HepG2 (cell line): Measurements from ENCODE around the gene NAA15. TPM values are rescaled to one million over a fixed set of nuclear protein-coding genes. Genes with fewer than 3 reads are reported as not detected.
A peak's percentile ranks its signal among the peaks of the same experiment; 100 is the strongest.

Experiments used
- JDP2 ChIP-seq: sonication (generic); formaldehyde crosslinking; IDR thresholded peaks from 2 replicates; pipeline ENCODE4 v1.8.1; 2022; ENCODE audit warnings: missing genetic modification reagents, borderline replicate concordance
- KDM2A ChIP-seq: sonication (generic); formaldehyde crosslinking; IDR thresholded peaks from 2 replicates; pipeline ENCODE4 v1.4.0; 2020; ENCODE audit warnings: low read depth, missing genetic modification reagents, borderline replicate concordance
- MTA3 ChIP-seq: sonication (generic); formaldehyde crosslinking; IDR thresholded peaks from 2 replicates; pipeline ENCODE4 v1.4.0; 2020; ENCODE audit warnings: missing genetic modification reagents
- REXO4 ChIP-seq: sonication (generic); formaldehyde crosslinking; IDR thresholded peaks from 2 replicates; pipeline ENCODE4 v1.8.0; 2022; ENCODE audit warnings: missing genetic modification reagents, mild to moderate bottlenecking, borderline replicate concordance
- STAG1 ChIP-seq: sonication (generic); formaldehyde crosslinking; IDR thresholded peaks from 2 replicates; pipeline ENCODE4 v1.4.0; 2020; ENCODE audit warnings: missing genetic modification reagents
- ZNF354B ChIP-seq: sonication (generic); formaldehyde crosslinking; IDR thresholded peaks from 2 replicates; pipeline ENCODE4 v1.8.0; 2022; ENCODE audit warnings: mild to moderate bottlenecking, missing genetic modification reagents
- ZNF383 ChIP-seq: sonication (generic); formaldehyde crosslinking; IDR thresholded peaks from 2 replicates; pipeline ENCODE4 v1.4.0; 2020; ENCODE audit warnings: missing genetic modification reagents, mild to moderate bottlenecking, borderline replicate concordance
- ZNF547 ChIP-seq: sonication (generic); formaldehyde crosslinking; IDR thresholded peaks from 2 replicates; pipeline ENCODE4 v1.5.1; 2020; ENCODE audit warnings: mild to moderate bottlenecking, missing genetic modification reagents
- ZNF703 ChIP-seq: sonication (generic); formaldehyde crosslinking; IDR thresholded peaks from 2 replicates; pipeline ENCODE4 v1.5.1; 2020; ENCODE audit warnings: missing genetic modification reagents, mild to moderate bottlenecking, moderate library complexity, borderline replicate concordance
- ZNF878 ChIP-seq: sonication (generic); formaldehyde crosslinking; IDR thresholded peaks from 2 replicates; pipeline ENCODE4 v1.8.1; 2023; ENCODE audit warnings: mild to moderate bottlenecking, missing genetic modification reagents, moderate library complexity
- polyA plus RNA-seq, 8 experiments: library from polyadenylated mRNA; depleted of rRNA in 3 of 8; stranded (reverse) in 7 of 8; unstranded in 1 of 8; fragments of >200 nt; fragmentation: Illumina TruSeq in 4 of 8; extraction: Trizol in 4 of 8; gene quantifications; 2 replicates each; pipeline versions ENCODE4 v1.2.1 to v1.2.3, GENCODE V29; 2011 to 2016; ENCODE audit warnings: low read depth in 4 of 8, missing spikeins in 1 of 8, mixed read lengths in 1 of 8; ENCODE audit not compliant: insufficient read depth in 1 of 8
- total RNA-seq, 5 experiments: library from RNA; depleted of rRNA; stranded (reverse); fragments of >200 nt; fragmentation: Illumina TruSeq; extraction: Trizol; gene quantifications; 2 replicates each; pipeline ENCODE4 v1.2.3, GENCODE V29; 2016; ENCODE audit warnings: low read depth in 1 of 5
- TF ChIP-seq, protein P1 (sequence below): sonication (generic); formaldehyde crosslinking; IDR thresholded peaks from 2 replicates; pipeline ENCODE4 v1.9.0; 2021; ENCODE audit warnings: missing genetic modification reagents, borderline replicate concordance
- TF ChIP-seq, protein P2 (sequence below): sonication (generic); formaldehyde crosslinking; IDR thresholded peaks from 2 replicates; pipeline ENCODE4 v1.8.0; 2023; ENCODE audit warnings: mild to moderate bottlenecking, missing genetic modification reagents
- TF ChIP-seq, protein P3 (sequence below): sonication (generic); formaldehyde crosslinking; IDR thresholded peaks from 2 replicates; pipeline ENCODE4 v1.8.1; 2023; ENCODE audit warnings: missing genetic modification reagents, inconsistent platforms, borderline replicate concordance
- TF ChIP-seq, protein P4 (sequence below): sonication (generic); formaldehyde crosslinking; IDR thresholded peaks from 2 replicates; pipeline ENCODE4 v1.4.0; 2020; ENCODE audit warnings: mild to moderate bottlenecking, low read depth, missing genetic modification reagents
- TF ChIP-seq, protein P5 (sequence below): IDR thresholded peaks from 2 replicates; pipeline ENCODE4 v1.6.1; 2016; ENCODE audit warnings: control low read depth
- TF ChIP-seq, protein P6 (sequence below): sonication (generic); formaldehyde crosslinking; IDR thresholded peaks from 2 replicates; pipeline ENCODE4 v1.4.0; 2020; ENCODE audit warnings: missing genetic modification reagents
- TF ChIP-seq, protein P7 (sequence below): IDR thresholded peaks from 2 replicates; pipeline ENCODE4 v1.6.1; 2016; ENCODE audit warnings: missing biosample characterization, missing genetic modification reagents, low read depth

NAA15 gene
- total and polyA plus RNA-seq, 2 of the 13 experiments (the other 11 are each of a cell fraction or from before 2014, with no cell fraction given): 6.2 to 50.2 TPM

DNA sequence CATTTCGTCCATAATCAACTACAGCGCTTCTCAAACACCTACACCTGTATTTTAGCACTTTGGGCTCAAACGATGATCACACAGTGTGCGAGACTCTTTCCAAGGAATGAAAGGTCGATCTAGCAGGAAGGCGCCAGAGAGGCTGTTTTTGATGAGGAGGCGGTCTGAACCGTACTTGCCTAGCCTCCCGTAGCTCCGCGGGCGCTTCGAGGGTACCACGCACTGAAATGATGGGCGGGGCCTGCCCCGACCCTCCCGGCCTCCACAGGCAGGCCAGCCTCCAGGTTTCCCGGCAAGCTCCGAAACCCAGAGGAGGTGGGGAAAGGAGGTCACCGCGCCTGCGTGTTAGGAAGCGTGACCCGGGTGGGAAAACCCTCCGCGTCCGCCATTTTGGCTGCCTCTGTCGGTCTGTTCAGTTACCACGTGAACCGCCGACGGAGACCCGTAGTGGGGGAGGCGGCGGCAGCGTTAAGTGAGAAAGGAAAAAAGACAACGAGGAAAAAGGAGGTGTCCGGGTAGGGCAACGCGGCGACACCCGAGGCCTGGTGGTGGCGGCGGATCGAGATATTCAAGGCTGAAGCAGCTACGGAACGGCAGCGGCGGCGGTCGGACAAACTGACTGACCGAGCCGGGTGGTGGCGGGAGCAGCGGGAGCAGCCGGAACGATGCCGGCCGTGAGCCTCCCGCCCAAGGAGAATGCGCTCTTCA, at the start of gene NAA15 (continued):
- TF ChIP-seq JDP2 (CRISPR knock-in tag) (no peak), ZNF547 (0 out of 2 replicates have a peak, but pooled peaks have one; percentile 9), STAG1 (CRISPR knock-in tag) (no peak), KDM2A (peak; percentile 77), MTA3 (CRISPR knock-in tag) (no peak), ZNF383 (CRISPR knock-in tag) (no peak), ZNF703 (no peak), REXO4 (no peak), ZNF878 (CRISPR knock-in tag) (no peak), ZNF354B (CRISPR knock-in tag) (no peak)
- TF ChIP-seq, protein P1, sequence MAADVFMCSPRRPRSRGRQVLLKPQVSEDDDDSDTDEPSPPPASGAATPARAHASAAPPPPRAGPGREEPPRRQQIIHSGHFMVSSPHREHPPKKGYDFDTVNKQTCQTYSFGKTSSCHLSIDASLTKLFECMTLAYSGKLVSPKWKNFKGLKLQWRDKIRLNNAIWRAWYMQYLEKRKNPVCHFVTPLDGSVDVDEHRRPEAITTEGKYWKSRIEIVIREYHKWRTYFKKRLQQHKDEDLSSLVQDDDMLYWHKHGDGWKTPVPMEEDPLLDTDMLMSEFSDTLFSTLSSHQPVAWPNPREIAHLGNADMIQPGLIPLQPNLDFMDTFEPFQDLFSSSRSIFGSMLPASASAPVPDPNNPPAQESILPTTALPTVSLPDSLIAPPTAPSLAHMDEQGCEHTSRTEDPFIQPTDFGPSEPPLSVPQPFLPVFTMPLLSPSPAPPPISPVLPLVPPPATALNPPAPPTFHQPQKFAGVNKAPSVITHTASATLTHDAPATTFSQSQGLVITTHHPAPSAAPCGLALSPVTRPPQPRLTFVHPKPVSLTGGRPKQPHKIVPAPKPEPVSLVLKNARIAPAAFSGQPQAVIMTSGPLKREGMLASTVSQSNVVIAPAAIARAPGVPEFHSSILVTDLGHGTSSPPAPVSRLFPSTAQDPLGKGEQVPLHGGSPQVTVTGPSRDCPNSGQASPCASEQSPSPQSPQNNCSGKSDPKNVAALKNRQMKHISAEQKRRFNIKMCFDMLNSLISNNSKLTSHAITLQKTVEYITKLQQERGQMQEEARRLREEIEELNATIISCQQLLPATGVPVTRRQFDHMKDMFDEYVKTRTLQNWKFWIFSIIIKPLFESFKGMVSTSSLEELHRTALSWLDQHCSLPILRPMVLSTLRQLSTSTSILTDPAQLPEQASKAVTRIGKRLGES (CRISPR knock-in tag): no peak
- TF ChIP-seq, protein P2, sequence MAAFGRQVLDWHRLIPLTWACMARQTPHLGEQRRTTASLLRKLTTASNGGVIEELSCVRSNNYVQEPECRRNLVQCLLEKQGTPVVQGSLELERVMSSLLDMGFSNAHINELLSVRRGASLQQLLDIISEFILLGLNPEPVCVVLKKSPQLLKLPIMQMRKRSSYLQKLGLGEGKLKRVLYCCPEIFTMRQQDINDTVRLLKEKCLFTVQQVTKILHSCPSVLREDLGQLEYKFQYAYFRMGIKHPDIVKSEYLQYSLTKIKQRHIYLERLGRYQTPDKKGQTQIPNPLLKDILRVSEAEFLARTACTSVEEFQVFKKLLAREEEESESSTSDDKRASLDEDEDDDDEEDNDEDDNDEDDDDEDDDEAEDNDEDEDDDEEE (CRISPR knock-in tag): no peak
- TF ChIP-seq, protein P3, sequence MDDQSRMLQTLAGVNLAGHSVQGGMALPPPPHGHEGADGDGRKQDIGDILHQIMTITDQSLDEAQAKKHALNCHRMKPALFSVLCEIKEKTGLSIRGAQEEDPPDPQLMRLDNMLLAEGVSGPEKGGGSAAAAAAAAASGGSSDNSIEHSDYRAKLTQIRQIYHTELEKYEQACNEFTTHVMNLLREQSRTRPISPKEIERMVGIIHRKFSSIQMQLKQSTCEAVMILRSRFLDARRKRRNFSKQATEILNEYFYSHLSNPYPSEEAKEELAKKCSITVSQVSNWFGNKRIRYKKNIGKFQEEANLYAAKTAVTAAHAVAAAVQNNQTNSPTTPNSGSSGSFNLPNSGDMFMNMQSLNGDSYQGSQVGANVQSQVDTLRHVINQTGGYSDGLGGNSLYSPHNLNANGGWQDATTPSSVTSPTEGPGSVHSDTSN (CRISPR knock-in tag): no peak
- TF ChIP-seq, protein P4, sequence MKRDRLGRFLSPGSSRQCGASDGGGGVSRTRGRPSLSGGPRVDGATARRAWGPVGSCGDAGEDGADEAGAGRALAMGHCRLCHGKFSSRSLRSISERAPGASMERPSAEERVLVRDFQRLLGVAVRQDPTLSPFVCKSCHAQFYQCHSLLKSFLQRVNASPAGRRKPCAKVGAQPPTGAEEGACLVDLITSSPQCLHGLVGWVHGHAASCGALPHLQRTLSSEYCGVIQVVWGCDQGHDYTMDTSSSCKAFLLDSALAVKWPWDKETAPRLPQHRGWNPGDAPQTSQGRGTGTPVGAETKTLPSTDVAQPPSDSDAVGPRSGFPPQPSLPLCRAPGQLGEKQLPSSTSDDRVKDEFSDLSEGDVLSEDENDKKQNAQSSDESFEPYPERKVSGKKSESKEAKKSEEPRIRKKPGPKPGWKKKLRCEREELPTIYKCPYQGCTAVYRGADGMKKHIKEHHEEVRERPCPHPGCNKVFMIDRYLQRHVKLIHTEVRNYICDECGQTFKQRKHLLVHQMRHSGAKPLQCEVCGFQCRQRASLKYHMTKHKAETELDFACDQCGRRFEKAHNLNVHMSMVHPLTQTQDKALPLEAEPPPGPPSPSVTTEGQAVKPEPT (CRISPR knock-in tag): no peak; the same call in 1 of the 2 replicates
- TF ChIP-seq, protein P5, sequence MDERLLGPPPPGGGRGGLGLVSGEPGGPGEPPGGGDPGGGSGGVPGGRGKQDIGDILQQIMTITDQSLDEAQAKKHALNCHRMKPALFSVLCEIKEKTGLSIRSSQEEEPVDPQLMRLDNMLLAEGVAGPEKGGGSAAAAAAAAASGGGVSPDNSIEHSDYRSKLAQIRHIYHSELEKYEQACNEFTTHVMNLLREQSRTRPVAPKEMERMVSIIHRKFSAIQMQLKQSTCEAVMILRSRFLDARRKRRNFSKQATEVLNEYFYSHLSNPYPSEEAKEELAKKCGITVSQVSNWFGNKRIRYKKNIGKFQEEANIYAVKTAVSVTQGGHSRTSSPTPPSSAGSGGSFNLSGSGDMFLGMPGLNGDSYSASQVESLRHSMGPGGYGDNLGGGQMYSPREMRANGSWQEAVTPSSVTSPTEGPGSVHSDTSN (CRISPR knock-in tag): 0 out of 2 replicates have a peak, but pooled peaks have one; percentile 36
- TF ChIP-seq, protein P6, sequence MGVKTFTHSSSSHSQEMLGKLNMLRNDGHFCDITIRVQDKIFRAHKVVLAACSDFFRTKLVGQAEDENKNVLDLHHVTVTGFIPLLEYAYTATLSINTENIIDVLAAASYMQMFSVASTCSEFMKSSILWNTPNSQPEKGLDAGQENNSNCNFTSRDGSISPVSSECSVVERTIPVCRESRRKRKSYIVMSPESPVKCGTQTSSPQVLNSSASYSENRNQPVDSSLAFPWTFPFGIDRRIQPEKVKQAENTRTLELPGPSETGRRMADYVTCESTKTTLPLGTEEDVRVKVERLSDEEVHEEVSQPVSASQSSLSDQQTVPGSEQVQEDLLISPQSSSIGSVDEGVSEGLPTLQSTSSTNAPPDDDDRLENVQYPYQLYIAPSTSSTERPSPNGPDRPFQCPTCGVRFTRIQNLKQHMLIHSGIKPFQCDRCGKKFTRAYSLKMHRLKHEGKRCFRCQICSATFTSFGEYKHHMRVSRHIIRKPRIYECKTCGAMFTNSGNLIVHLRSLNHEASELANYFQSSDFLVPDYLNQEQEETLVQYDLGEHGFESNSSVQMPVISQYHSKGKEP: no peak
- TF ChIP-seq, protein P7, sequence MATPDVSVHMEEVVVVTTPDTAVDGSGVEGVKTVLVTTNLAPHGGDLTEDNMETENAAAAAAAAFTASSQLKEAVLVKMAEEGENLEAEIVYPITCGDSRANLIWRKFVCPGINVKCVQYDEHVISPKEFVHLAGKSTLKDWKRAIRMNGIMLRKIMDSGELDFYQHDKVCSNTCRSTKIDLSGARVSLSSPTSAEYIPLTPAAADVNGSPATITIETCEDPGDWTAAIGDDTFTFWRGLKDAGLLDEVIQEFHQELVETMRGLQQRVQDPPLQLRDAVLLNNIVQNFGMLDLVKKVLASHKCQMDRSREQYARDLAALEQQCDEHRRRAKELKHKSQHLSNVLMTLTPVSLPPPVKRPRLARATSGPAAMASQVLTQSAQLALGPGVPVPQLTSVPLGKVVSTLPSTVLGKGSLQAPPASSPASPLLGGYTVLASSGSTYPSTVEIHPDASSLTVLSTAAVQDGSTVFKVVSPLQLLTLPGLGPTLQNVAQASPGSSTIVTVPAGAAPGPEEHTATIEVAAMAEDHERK (CRISPR knock-in tag): no peak
